Right lobe of liver (tissue), 4 donors: ENCODE measurements around the gene SLIRP.

Source experiments
- POLR2A ChIP-seq: fragments of 450-650 bp; IDR thresholded peaks from one replicate; pipeline ENCODE4 v1.6.1; 2017; ENCODE audit warnings: antibody characterized with exemption, mild to moderate bottlenecking
- TF ChIP-seq, protein P1 (sequence below), 4 donors: fragments of 200-600 bp in 3 of 4; fragments of 450-650 bp in 1 of 4; IDR thresholded peaks; one replicate each; pipeline versions ENCODE4 v1.5.1 to v1.8.0; 2016 to 2022; ENCODE audit warnings: antibody characterized with exemption in 4 of 4, mild to moderate bottlenecking in 2 of 4
- donor health status: DM: no; HTN: no; CAD: no.
- donor health status: DM: no; HTN: no; CAD: no.
- donor health status: DM: no; HTN: yes; CAD: no.

DNA sequence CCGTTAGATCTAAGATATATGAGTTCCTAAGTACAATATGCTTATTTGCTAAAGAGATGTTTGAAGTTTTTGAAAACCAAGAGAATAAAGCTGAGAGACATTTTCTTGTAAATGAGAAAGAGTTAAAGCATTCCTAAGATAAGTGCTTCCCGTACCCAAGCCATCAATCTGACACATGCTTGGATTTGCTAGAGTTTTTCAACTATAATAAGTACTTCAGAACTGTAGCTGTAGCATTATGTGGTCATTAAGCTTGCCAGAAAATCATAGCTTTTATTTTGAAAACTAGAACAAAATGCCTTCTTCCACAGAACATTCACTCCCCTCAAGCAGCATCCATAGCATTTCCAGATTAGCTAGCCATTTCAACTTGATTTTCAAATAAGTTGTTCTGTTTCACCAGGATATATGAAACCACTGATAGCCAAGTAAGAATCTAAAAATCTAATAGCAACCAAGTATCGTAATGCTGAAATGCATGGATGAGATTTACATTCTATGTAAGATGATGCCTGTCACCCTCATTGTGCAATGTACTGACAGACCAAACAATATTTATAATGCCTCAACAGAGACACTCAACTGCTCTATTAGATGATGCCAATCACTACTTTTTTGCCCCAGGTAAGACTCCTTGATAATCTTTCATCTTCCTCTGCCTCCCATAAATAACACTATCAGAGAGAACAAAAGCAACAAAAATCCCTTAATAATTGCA lies 45.1 kb downstream of the SLIRP start:
- TF ChIP-seq, protein P1, sequence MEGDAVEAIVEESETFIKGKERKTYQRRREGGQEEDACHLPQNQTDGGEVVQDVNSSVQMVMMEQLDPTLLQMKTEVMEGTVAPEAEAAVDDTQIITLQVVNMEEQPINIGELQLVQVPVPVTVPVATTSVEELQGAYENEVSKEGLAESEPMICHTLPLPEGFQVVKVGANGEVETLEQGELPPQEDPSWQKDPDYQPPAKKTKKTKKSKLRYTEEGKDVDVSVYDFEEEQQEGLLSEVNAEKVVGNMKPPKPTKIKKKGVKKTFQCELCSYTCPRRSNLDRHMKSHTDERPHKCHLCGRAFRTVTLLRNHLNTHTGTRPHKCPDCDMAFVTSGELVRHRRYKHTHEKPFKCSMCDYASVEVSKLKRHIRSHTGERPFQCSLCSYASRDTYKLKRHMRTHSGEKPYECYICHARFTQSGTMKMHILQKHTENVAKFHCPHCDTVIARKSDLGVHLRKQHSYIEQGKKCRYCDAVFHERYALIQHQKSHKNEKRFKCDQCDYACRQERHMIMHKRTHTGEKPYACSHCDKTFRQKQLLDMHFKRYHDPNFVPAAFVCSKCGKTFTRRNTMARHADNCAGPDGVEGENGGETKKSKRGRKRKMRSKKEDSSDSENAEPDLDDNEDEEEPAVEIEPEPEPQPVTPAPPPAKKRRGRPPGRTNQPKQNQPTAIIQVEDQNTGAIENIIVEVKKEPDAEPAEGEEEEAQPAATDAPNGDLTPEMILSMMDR (IDR thresholded peaks at IDR 0.05) = no peak
- no peak for TF ChIP-seq POLR2A
